Colonic mucosa (tissue), 4 donors: ENCODE measurements around the gene ODAPH. TPM values are rescaled to one million over a fixed set of nuclear protein-coding genes. Genes with fewer than 3 reads are reported as not detected.
"Not testable (repeated sequence)": the region's sequence is repeated elsewhere in the genome, so short reads cannot be mapped to it uniquely, and the experiment has no call there.

Source experiments
- DNase-seq: peaks from one replicate; pipeline ENCODE4 v3.0.0-alpha.2; 2020
- H3K27ac ChIP-seq: fragments of 200-600 bp; one replicate; pipeline ENCODE4 v1.8.0; 2021
- H3K27me3 ChIP-seq: fragments of 200-600 bp; one replicate; pipeline ENCODE4 v1.8.0; 2021
- H3K36me3 ChIP-seq: fragments of 200-600 bp; one replicate; pipeline ENCODE4 v1.8.0; 2021
- H3K4me1 ChIP-seq: fragments of 200-600 bp; one replicate; pipeline ENCODE4 v1.8.0; 2021; ENCODE audit warnings: mild to moderate bottlenecking
- H3K4me3 ChIP-seq: fragments of 200-600 bp; one replicate; pipeline ENCODE4 v1.8.0; 2021
- H3K9ac ChIP-seq, 2 donors: one replicate each; pipeline ENCODE4 v1.7.0; 2013; ENCODE audit warnings: control low read depth in 2 of 2, low read depth in 2 of 2, low read length in 2 of 2
- H3K9me3 ChIP-seq: fragments of 200-600 bp; one replicate; pipeline ENCODE4 v1.8.0; 2021
- intact Hi-C: fragments of 100-400 bp; cut with DNase I; formaldehyde crosslinking; loops from one replicate; pipeline ENCODE4 v1.14.1; 2022
- total RNA-seq, 2 donors: library from RNA; stranded (reverse); fragmentation: NEBNext Ultra II Directional in 1 of 2; extraction: Animal tissue kit (Norgen Biotek cat#: 25700) in 1 of 2; gene quantifications; one replicate each; pipeline ENCODE4 v1.2.1, GENCODE V29; 2021
- TF ChIP-seq, protein P1 (sequence below): fragments of 200-600 bp; IDR thresholded peaks from one replicate; pipeline ENCODE4 v1.8.0; 2022; ENCODE audit warnings: antibody characterized with exemption, mild to moderate bottlenecking
- donor health status: healthy.
- donor health status: DM: no; HTN: no; CAD: no.
- donor health status: DM: no; HTN: no; CAD: no.

The ODAPH gene
- total RNA-seq, 2 donors from 2014 or later: not detected

DNA sequence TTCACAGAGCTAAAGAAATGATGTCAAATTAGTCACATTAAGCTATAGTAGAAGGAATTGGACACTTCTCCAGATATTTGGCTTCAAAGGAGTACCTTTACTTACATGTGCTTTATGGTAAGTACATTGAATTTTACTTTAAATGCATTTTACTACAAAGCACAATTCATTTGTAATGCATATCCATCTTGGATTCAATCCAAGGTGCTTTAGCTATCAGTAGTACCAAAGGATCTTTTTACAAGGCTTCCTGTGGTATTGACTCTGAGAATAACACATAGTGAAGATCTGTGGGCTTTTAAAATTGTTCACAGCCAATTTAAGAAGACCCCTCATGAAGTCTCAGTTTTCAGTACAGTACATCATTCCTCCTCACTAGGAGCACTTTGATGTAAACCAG lies 28.4 kb upstream of the ODAPH start:
- no peak overlapping the region for H3K4me3 ChIP-seq
- no peak for DNase-seq
- H3K4me1 ChIP-seq: no peaks in the 10 kb centered on the region
- H3K9me3 ChIP-seq: no peaks in the 10 kb centered on the region
- intact Hi-C loops: no loop called here
- H3K9ac ChIP-seq: no peak overlapping the region
- no peaks in the 10 kb centered on the region for H3K27me3 ChIP-seq
- H3K36me3 ChIP-seq: peaks cover 12% of the 10 kb centered on the region
- TF ChIP-seq, protein P1, sequence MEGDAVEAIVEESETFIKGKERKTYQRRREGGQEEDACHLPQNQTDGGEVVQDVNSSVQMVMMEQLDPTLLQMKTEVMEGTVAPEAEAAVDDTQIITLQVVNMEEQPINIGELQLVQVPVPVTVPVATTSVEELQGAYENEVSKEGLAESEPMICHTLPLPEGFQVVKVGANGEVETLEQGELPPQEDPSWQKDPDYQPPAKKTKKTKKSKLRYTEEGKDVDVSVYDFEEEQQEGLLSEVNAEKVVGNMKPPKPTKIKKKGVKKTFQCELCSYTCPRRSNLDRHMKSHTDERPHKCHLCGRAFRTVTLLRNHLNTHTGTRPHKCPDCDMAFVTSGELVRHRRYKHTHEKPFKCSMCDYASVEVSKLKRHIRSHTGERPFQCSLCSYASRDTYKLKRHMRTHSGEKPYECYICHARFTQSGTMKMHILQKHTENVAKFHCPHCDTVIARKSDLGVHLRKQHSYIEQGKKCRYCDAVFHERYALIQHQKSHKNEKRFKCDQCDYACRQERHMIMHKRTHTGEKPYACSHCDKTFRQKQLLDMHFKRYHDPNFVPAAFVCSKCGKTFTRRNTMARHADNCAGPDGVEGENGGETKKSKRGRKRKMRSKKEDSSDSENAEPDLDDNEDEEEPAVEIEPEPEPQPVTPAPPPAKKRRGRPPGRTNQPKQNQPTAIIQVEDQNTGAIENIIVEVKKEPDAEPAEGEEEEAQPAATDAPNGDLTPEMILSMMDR: no peak
- no peak overlapping the region for H3K27ac ChIP-seq

DNA sequence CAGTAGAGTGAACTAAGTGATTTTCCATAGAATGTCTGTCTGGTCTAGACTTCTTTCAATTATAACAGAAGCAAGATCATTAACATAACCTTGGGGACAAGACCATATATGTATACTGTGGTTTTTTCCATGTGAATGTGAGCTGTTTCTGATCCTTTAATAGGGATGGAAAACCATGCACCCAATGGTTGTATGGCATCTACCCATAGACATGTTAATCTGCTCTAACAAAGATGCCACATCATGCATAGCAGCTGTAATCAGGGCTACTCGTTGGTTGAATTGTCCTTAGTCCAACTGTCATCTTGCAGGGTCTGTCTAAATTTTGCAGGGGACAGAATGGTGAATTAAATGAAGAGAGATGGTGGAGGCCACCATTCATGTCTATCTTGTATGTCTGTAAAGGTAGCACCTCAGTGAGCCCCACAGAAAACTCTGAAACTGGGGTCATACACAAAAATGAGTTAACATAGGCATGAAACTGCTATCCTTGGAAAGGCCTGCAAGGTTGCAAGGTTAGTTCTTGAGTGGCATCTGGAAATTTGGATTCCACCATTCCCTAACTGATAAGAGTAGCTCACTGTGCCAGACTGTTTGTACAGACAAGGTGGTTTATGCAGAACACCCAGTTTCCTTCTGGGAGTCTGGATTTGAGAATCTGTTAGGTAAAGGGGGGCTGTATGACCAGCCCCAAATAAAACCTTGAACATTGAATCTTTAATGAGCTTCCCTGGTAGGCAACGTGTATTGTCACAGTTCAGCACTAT lies 25.1 kb upstream of the ODAPH start:
- Histone ChIP-seq H3K4me1 (no peaks in the 10 kb centered on the region), H3K9ac (no peak overlapping the region), H3K4me3 (no peak overlapping the region), H3K9me3 (no peaks in the 10 kb centered on the region), H3K27ac (no peak overlapping the region), H3K27me3 (no peaks in the 10 kb centered on the region), H3K36me3 (peaks cover 12% of the 10 kb centered on the region)
- TF ChIP-seq, protein P1: no peak
- intact Hi-C loops: no loop called here
- DNase-seq: no peak

DNA sequence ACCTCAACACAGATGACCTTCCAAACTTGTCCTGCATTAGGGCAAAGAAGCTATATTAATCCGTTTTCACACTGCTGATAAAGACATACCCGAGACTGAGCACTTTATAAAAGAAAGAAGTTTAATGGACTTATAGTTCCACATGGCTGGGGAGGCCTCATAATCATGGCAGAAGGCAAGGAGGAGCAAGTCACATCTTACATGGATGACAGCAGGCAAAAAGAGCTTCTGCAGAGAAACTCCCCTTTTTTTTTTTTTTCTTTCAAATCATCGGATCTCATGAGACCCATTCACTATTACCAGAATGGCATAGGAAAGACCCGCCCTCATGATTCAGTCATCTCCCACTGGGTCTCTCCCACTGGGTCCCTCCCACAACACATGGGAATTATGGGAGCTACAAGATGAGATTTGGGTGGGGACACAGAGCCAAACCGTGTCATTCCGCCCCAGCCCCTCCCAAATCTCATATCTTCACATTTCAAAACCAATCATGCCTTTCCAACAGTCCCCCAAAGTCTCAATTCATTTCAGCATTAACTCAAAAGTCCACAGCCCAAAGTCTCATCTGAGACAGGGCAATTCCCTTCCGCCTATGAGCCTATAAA lies 24.2 kb upstream of the ODAPH start:
- H3K9me3 ChIP-seq, DNase-seq, H3K4me1 ChIP-seq, H3K9ac ChIP-seq, H3K27me3 ChIP-seq, H3K27ac ChIP-seq, intact Hi-C loops, H3K4me3 ChIP-seq: not testable (repeated sequence)
- peaks cover 12% of the 10 kb centered on the region for H3K36me3 ChIP-seq

DNA sequence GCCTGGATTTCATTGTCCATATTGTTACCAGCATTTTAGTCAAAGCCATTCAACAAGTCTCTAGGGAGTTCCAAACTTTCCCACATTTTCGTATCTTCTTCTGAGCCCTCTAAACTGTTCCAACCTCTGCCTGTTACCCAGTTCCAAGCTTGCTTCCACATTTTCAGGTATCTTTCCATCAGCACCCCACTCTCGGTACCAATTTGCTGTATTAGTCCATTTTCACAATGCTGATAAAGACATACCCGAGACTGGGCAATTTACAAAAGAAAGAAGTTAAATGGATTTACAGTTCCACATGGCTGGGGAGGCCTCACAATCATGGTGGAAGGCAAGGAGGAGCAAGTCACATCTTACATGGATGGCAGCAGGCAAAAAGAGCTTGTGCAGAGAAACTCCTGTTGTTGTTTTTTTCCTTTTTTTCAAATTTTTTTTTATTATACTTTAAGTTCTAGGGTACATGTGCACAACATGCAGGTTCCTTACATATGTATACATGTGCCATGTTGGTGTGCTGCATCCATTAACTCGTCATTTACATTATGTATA lies 22.5 kb upstream of the ODAPH start:
- H3K9me3 ChIP-seq, H3K4me3 ChIP-seq, H3K36me3 ChIP-seq, H3K27me3 ChIP-seq, H3K9ac ChIP-seq, DNase-seq, H3K27ac ChIP-seq, intact Hi-C loops, H3K4me1 ChIP-seq: not testable (repeated sequence)

DNA sequence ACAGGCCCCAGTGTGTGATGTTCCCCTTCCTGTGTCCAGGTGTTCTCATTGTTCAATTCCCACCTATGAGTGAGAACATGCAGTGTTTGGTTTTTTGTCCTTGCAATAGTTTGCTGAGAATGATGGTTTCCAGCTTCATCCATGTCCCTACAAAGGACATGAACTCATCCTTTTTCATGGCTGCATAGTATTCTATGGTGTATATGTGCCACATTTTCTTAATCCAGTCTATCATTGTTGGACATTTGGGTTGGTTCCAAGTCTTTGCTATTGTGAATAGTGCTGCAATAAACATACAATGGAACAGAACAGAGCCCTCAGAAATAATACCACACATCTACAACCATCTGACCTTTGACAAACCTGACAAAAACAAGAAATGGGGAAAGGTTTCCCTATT lies 21.9 kb upstream of the ODAPH start:
- H3K27ac ChIP-seq, H3K4me3 ChIP-seq, H3K9ac ChIP-seq, intact Hi-C loops, H3K27me3 ChIP-seq, H3K4me1 ChIP-seq, H3K9me3 ChIP-seq, DNase-seq, H3K36me3 ChIP-seq: not testable (repeated sequence)

DNA sequence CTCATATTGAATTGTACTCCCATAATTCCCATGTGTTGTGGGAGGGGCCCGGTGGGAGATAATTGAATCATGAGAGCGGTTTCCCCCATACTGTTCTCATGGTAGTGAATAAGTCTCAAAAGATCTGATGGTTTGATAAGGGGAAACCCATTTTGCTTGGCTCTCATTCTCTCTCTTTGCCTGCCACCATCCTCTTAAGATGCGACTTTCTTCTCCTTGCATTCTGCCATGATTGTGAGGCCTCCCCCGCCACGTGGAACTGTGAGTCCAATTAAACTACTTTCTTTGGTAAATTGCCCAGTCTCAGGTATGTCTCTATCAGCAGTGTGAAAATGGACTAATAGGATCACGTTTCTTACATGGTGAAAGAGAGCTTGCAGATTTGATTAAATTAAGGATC lies 18.6 kb upstream of the ODAPH start:
- H3K27ac ChIP-seq, H3K4me3 ChIP-seq, DNase-seq, H3K27me3 ChIP-seq, intact Hi-C loops, H3K4me1 ChIP-seq, H3K36me3 ChIP-seq, H3K9ac ChIP-seq, H3K9me3 ChIP-seq: not testable (repeated sequence)

DNA sequence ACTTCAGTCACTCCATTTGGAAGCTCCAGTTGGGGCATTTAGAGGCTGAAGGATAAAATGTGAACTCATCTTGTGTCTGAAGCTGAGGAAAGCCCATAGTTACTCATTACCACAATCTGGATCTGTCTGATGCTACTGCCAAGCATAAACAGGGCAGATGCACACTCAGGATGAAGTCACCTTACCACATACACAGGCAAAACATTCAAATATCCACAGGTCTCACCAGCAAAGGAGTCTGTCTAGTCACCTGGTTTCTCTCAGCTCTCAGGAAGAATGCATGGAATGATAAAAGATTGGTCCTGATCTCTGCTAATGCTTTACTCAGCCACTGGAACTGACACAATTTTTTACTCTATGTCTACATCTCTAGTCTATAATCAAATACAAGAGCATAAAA lies 13.0 kb upstream of the ODAPH start:
- H3K9ac ChIP-seq: no peak overlapping the region
- no peak for DNase-seq
- no peaks in the 10 kb centered on the region for H3K4me1 ChIP-seq
- TF ChIP-seq, protein P1: no peak
- intact Hi-C loops: no loop called here
- no peak overlapping the region for H3K4me3 ChIP-seq
- no peaks in the 10 kb centered on the region for H3K27me3 ChIP-seq
- no peaks in the 10 kb centered on the region for H3K36me3 ChIP-seq
- H3K27ac ChIP-seq: no peak overlapping the region
- no peaks in the 10 kb centered on the region for H3K9me3 ChIP-seq

DNA sequence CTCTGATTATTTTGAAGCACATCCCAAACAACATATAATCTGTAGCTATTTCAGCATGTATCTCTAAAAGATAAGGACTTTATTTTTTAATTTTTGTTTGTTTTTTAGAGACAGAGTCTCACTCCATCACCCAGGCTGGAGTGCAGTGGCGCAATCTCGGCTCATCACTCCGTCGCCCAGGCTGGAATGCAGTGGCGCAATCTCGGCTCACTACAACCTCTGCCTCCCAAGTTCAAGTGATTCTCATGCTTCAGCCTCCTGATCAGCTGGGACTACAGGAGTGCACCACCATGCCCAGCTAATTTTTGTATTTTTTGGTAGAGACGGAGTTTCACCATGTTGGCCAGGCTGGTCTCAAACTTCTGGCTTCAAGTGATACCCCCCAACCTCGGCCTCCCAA lies 11.6 kb upstream of the ODAPH start:
- H3K27me3 ChIP-seq, H3K4me1 ChIP-seq, H3K27ac ChIP-seq, H3K9ac ChIP-seq, H3K36me3 ChIP-seq, DNase-seq, intact Hi-C loops, H3K9me3 ChIP-seq, H3K4me3 ChIP-seq: not testable (repeated sequence)
